HL-60 (cell line): ENCODE measurements around the gene NPIPB13.
A peak's percentile ranks its signal among the peaks of the same experiment; 100 is the strongest.
"Not testable (repeated sequence)": the region's sequence is repeated elsewhere in the genome, so short reads cannot be mapped to it uniquely, and the experiment has no call there.

ENCODE experiments used
- DNase-seq, 2 experiments: peaks; one replicate each; pipeline ENCODE4 v3.0.0-alpha.2; 2010 to 2020; ENCODE audit warnings: low read depth in 1 of 2, low spot score in 1 of 2
- H3K27ac ChIP-seq: fragments of 250-450 bp; sonication (Bioruptor Pico); replicated peaks from 2 replicates; pipeline ENCODE4 v1.5.1; 2020; ENCODE audit warnings: mild to moderate bottlenecking, moderate library complexity
- H3K27me3 ChIP-seq: fragments of 250-450 bp; sonication (Bioruptor Pico); 2 replicates; pipeline ENCODE4 v1.5.1; 2021; ENCODE audit warnings: mild to moderate bottlenecking, moderate library complexity; ENCODE audit not compliant: insufficient read depth, poor library complexity, severe bottlenecking
- H3K4me3 ChIP-seq: replicated peaks from 2 replicates; pipeline ENCODE4 v1.5.1; 2011; ENCODE audit warnings: mild to moderate bottlenecking, control low read depth, low read length; ENCODE audit not compliant: insufficient read depth
- long read RNA-seq: library from polyadenylated mRNA; unstranded; transcript quantifications from one replicate; pipeline ENCODE4 v2.0.0, GENCODE V29; 2020

The NPIPB13 gene
- long read RNA-seq, result 0 reads

- H3K27me3 ChIP-seq, DNase-seq: not testable (repeated sequence)
Measured at GRCh38 chr16:30248379-30248778, at the start of gene NPIPB13. NPIPB13 (minus strand) TSS chr16:30248479; CDS start chr16:30245573, 2,906 bp downstream.

GRCh38 chr16:30282357-30282756 lies 34.1 kb upstream of the NPIPB13 start:
- not testable (repeated sequence) for H3K4me3 ChIP-seq, DNase-seq, H3K27me3 ChIP-seq, H3K27ac ChIP-seq

More at GRCh38 chr16:30248379-30248778, at the start of gene NPIPB13:
- H3K27ac ChIP-seq, H3K4me3 ChIP-seq: not testable (repeated sequence)

- H3K4me3 ChIP-seq, H3K27ac ChIP-seq, DNase-seq, H3K27me3 ChIP-seq: not testable (repeated sequence)
Measured at GRCh38 chr16:30278523-30278922, 30.2 kb upstream of the NPIPB13 start.

- not testable (repeated sequence) for H3K27ac ChIP-seq, DNase-seq, H3K27me3 ChIP-seq, H3K4me3 ChIP-seq
Measured at GRCh38 chr16:30217082-30217481, 31.2 kb downstream of the NPIPB13 start.

GRCh38 chr16:30211414-30211813 lies 36.9 kb downstream of the NPIPB13 start:
- H3K27ac ChIP-seq, DNase-seq, H3K27me3 ChIP-seq, H3K4me3 ChIP-seq: not testable (repeated sequence)

- DNase-seq, result peak in 1 of 2 experiments; percentile 1
- not testable (repeated sequence) for H3K4me3 ChIP-seq, H3K27ac ChIP-seq, H3K27me3 ChIP-seq
Measured at GRCh38 chr16:30209032-30209431, 39.2 kb downstream of the NPIPB13 start.

- peak in 1 of 2 experiments; percentile 1 for DNase-seq
- H3K27ac ChIP-seq, H3K4me3 ChIP-seq, H3K27me3 ChIP-seq: not testable (repeated sequence)
Measured at GRCh38 chr16:30207063-30207704, 41.1 kb downstream of the NPIPB13 start.

GRCh38 chr16:30206252-30206651 lies 42.0 kb downstream of the NPIPB13 start:
- not testable (repeated sequence) for H3K27ac ChIP-seq, DNase-seq, H3K27me3 ChIP-seq, H3K4me3 ChIP-seq

- not testable (repeated sequence) for H3K4me3 ChIP-seq, H3K27ac ChIP-seq, H3K27me3 ChIP-seq, DNase-seq
Measured at GRCh38 chr16:30205541-30206236, 42.6 kb downstream of the NPIPB13 start.

GRCh38 chr16:30199608-30200343 lies 48.5 kb downstream of the NPIPB13 start:
- not testable (repeated sequence) for H3K27me3 ChIP-seq, DNase-seq, H3K4me3 ChIP-seq, H3K27ac ChIP-seq

GRCh38 chr16:30199049-30199448 lies 49.2 kb downstream of the NPIPB13 start, which contains the start of gene SULT1A3:
SULT1A3 (plus strand) TSS chr16:30199255; CDS start chr16:30200729, 1,474 bp downstream.
- not testable (repeated sequence) for H3K27me3 ChIP-seq, DNase-seq, H3K4me3 ChIP-seq, H3K27ac ChIP-seq
